Memory B cell (primary cell): ENCODE measurements around the gene SLC16A3.

Experiments
- ATAC-seq: fragments of 150-1000 bp; cut with Tn5 transposase; 2 replicates; pipeline ENCODE4 v1.10.0; 2021; ENCODE audit warnings: low read depth, mild to moderate bottlenecking, moderate library complexity
- DNase-seq, 2 donors: peaks; one replicate each; pipeline ENCODE4 v3.0.0; 2022; ENCODE audit warnings: low spot score in 2 of 2
- H3K27ac Mint-ChIP-seq: one replicate; pipeline ENCODE4 v1.8.0; 2022; ENCODE audit warnings: mild to moderate bottlenecking, moderate library complexity, mixed read lengths
- H3K27me3 Mint-ChIP-seq: one replicate; pipeline ENCODE4 v1.8.0; 2022; ENCODE audit warnings: mixed read lengths
- H3K36me3 Mint-ChIP-seq: one replicate; pipeline ENCODE4 v1.8.0; 2022; ENCODE audit warnings: mild to moderate bottlenecking, mixed read lengths
- H3K4me1 Mint-ChIP-seq: one replicate; pipeline ENCODE4 v1.8.0; 2022; ENCODE audit warnings: mixed read lengths
- H3K4me3 Mint-ChIP-seq: one replicate; pipeline ENCODE4 v1.8.0; 2022; ENCODE audit warnings: mild to moderate bottlenecking, moderate library complexity, mixed read lengths
- H3K9me3 Mint-ChIP-seq: one replicate; pipeline ENCODE4 v1.8.0; 2022; ENCODE audit warnings: mixed read lengths

The SLC16A3 gene

GRCh38 chr17:82232876-82233785 lies 4.3 kb downstream of the SLC16A3 start:
- no peaks in the 10 kb centered on the region for H3K9me3 Mint-ChIP-seq

DNA sequence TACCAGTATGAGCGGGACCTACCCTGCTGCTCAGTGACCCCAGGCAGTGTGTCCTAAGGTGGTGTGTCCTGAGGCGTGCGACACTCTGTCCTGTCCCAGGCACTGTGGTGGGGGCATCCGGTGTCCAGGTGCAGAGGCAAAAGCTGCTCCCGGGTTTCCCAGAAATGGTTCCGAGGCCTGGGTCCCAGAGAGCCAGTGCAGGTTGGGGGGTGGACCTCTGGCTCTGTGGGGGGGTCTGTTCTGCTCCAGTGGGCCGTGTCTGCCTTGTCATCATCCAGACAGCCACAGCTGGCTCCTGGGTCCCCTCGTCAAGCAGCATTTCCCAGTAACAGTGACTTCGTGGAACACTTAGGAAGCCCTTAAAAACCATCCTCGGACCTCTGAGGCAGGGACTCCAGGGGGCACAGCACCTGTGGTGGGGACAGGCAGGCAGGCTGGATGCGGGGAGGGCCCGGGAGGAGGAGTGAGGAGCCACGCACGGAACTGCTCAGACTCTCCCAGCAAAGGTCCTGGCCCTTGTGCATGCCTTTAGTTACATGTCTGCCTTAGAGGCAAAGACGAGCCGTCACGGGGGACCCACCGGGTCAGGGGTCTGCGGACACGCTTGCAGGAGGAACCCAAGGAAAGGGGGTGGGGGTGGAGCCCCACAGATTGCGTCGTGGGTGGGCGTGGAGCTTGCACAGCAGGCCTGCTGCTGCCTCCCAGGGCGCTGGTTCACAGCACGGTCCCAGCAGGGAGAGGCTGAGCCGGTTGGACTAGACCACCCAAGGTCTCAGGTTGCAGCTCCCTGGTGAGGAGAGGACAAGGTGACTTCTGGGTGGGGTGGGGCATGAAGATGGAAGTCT lies 5.6 kb downstream of the SLC16A3 start:
- peak overlapping the region; percentile 79 for H3K4me3 Mint-ChIP-seq
- no peaks in the 10 kb centered on the region for H3K9me3 Mint-ChIP-seq
- peak overlapping the region; percentile 63 for H3K27ac Mint-ChIP-seq
- peaks cover 23% of the 10 kb centered on the region for H3K4me1 Mint-ChIP-seq
- DNase-seq: no peak
- peaks cover 4% of the 10 kb centered on the region for H3K36me3 Mint-ChIP-seq
- no peaks in the 10 kb centered on the region for H3K27me3 Mint-ChIP-seq
- no peak for ATAC-seq

More at GRCh38 chr17:82232876-82233785, 4.3 kb downstream of the SLC16A3 start:
- Mint-ChIP-seq H3K27me3 (no peaks in the 10 kb centered on the region), H3K36me3 (peaks cover 2% of the 10 kb centered on the region), H3K4me3 (peak overlapping the region; percentile 79), H3K27ac (peak overlapping the region; percentile 41), H3K4me1 (peaks cover 15% of the 10 kb centered on the region)
- DNase-seq: no peak
- ATAC-seq: no peak

DNA sequence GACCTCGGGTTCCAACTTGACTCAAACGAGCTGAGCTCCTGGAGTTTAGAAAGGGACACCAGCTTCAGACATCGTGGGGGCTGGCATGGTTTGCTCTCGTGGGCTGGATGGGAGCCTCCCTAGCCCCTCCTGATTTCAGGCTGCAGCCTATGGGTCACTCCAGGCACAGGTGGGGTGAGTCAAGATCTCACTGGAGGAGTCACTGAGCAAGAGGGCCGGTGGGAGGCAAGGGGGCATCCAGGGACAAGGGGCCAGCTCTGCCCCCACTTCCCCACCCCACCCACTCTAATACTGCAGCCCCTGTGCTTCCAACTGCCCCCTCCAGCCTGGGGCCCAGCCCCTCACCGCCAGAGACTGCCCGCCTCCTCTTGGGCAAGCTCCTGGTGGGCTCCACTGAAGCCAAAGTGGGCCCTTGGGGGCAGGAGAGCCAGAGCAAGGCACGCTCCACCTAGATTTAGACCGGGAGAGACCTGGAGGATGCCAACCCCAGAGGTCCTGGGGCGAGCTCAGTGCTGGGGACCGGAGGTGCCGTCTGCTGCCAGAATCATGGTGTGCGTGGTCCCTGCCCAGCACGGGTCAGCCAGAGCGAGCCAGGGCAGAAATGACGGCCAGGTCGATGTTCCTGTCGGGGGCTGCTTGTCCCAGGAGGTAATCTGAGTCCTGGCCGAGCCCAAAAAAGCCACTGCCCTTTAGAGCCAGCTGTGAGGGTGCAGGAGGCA lies 6.4 kb downstream of the SLC16A3 start:
- Mint-ChIP-seq H3K36me3 (peaks cover 4% of the 10 kb centered on the region), H3K4me3 (no peak overlapping the region), H3K27ac (no peak overlapping the region), H3K9me3 (no peaks in the 10 kb centered on the region), H3K4me1 (peaks cover 25% of the 10 kb centered on the region), H3K27me3 (no peaks in the 10 kb centered on the region)
- ATAC-seq: no peak
- no peak for DNase-seq

DNA sequence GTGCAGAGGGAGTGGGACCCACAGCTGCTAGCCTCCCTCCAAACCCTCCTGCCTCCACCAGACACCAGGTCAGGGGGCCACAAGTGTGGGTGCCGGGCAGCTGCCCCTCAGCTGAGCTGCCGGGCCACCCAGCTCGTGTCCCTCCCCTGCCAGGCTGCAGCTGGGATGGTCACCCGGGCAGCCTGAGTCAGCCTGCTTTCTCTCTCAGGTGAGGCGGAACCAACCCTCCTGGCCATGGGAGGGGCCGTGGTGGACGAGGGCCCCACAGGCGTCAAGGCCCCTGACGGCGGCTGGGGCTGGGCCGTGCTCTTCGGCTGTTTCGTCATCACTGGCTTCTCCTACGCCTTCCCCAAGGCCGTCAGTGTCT lies 6.9 kb downstream of the SLC16A3 start:
- H3K4me3 Mint-ChIP-seq: no peak overlapping the region
- H3K9me3 Mint-ChIP-seq: no peaks in the 10 kb centered on the region
- peaks cover 29% of the 10 kb centered on the region for H3K4me1 Mint-ChIP-seq
- H3K27me3 Mint-ChIP-seq: no peaks in the 10 kb centered on the region
- DNase-seq: no peak
- H3K27ac Mint-ChIP-seq: peak overlapping the region; percentile 69
- ATAC-seq: no peak
- H3K36me3 Mint-ChIP-seq: peaks cover 4% of the 10 kb centered on the region

DNA sequence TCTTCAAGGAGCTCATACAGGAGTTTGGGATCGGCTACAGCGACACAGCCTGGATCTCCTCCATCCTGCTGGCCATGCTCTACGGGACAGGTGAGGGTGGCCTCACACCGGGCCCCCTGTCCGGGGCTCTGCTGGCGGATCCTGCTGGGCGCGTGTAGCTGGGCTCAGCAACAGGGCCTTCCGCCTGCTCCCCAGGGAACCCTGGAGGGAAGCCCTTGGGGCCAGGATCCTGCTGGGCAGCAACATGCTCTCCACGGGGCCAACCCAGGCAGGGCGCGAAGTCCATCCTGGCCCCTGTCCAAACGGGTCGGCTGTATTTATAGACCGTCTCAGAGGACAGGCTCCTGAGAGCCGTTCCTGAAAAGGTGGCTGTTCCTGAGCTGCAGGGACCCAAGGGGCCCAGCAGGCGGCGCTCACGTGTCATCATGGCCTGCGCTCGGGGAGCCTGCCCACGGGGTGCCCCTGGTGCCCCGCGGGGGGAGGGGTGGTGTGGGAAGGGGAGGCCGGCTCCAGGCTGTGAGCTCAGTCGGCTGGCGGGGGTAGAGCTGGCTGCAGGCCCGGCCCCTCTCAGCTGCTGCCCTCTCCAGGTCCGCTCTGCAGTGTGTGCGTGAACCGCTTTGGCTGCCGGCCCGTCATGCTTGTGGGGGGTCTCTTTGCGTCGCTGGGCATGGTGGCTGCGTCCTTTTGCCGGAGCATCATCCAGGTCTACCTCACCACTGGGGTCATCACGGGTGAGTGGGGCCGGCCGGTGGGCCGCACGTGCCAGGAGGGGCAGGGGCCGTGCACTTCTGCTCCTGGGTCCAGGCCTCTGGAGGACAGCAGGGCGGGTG lies 7.5 kb downstream of the SLC16A3 start:
- H3K9me3 Mint-ChIP-seq: no peaks in the 10 kb centered on the region
- H3K4me3 Mint-ChIP-seq: no peak overlapping the region
- H3K27me3 Mint-ChIP-seq: no peaks in the 10 kb centered on the region
- peak; percentile 45 for ATAC-seq
- DNase-seq: peak; percentile 70 to 71
- H3K4me1 Mint-ChIP-seq: peaks cover 30% of the 10 kb centered on the region
- H3K36me3 Mint-ChIP-seq: peaks cover 4% of the 10 kb centered on the region
- peak overlapping the region; percentile 69 for H3K27ac Mint-ChIP-seq

GRCh38 chr17:82237083-82237745 lies 8.4 kb downstream of the SLC16A3 start:
- Mint-ChIP-seq H3K36me3 (peaks cover 4% of the 10 kb centered on the region), H3K27me3 (no peaks in the 10 kb centered on the region), H3K4me1 (peaks cover 38% of the 10 kb centered on the region), H3K4me3 (no peak overlapping the region), H3K27ac (no peak overlapping the region), H3K9me3 (no peaks in the 10 kb centered on the region)
- DNase-seq: no peak
- ATAC-seq: no peak

DNA sequence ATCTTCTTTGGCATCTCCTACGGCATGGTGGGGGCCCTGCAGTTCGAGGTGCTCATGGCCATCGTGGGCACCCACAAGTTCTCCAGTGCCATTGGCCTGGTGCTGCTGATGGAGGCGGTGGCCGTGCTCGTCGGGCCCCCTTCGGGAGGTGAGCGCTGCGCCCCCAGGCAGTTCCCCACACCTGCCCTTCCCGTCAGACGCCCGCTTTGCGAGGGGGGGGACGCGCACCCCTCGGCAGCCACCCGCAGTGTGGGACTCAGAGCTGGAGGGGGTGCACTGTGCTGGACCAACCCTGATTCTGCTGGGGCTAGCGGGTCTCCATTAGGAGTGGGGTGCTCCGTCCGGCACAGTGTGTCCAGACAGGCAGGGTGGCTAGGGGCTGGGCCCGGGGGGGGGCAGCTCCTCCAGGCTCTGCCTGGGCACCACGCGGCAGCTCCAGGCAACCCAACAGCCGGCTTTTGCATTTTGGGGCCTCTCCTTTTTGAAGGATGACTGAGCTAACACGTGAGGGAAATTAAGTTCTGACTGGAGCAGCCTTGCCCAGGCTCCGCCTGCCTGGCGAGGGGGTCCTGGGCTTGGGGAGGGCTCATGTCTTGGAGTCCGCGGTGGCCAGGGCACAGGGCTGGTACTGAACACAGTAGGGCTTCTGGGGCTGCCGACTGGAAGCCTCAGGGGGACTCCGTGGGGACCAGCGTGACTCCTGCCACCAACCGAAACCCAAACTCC lies 9.1 kb downstream of the SLC16A3 start:
- no peak overlapping the region for H3K4me3 Mint-ChIP-seq
- peaks cover 8% of the 10 kb centered on the region for H3K36me3 Mint-ChIP-seq
- no peak overlapping the region for H3K27ac Mint-ChIP-seq
- H3K4me1 Mint-ChIP-seq: peaks cover 44% of the 10 kb centered on the region
- DNase-seq (no peak), ATAC-seq (no peak)
- H3K27me3 Mint-ChIP-seq: no peaks in the 10 kb centered on the region
- H3K9me3 Mint-ChIP-seq: no peaks in the 10 kb centered on the region

DNA sequence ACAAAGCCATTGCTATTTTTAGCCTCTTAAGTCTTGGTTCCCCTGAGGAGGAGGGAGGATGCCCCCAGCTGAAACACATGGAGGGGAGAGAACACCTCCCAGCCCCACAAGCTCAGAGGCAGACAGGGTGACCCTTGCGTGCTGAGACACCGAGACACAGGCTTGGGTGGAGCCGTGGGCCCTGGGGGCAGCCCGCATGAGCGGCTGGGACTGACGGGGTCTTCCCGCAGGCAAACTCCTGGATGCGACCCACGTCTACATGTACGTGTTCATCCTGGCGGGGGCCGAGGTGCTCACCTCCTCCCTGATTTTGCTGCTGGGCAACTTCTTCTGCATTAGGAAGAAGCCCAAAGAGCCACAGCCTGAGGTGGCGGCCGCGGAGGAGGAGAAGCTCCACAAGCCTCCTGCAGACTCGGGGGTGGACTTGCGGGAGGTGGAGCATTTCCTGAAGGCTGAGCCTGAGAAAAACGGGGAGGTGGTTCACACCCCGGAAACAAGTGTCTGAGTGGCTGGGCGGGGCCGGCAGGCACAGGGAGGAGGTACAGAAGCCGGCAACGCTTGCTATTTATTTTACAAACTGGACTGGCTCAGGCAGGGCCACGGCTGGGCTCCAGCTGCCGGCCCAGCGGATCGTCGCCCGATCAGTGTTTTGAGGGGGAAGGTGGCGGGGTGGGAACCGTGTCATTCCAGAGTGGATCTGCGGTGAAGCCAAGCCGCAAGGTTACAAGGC lies 9.8 kb downstream of the SLC16A3 start:
- DNase-seq (no peak), ATAC-seq (peak; percentile 30)
- H3K27ac Mint-ChIP-seq: peak overlapping the region; percentile 56
- H3K27me3 Mint-ChIP-seq: no peaks in the 10 kb centered on the region
- H3K36me3 Mint-ChIP-seq: peaks cover 8% of the 10 kb centered on the region
- peaks cover 40% of the 10 kb centered on the region for H3K4me1 Mint-ChIP-seq
- H3K4me3 Mint-ChIP-seq: peak overlapping the region; percentile 81
- no peaks in the 10 kb centered on the region for H3K9me3 Mint-ChIP-seq

- H3K9me3 Mint-ChIP-seq: no peaks in the 10 kb centered on the region
- peak overlapping the region; percentile 45 for H3K27ac Mint-ChIP-seq
- no peak for DNase-seq
- peaks cover 35% of the 10 kb centered on the region for H3K4me1 Mint-ChIP-seq
- no peaks in the 10 kb centered on the region for H3K27me3 Mint-ChIP-seq
- peaks cover 14% of the 10 kb centered on the region for H3K36me3 Mint-ChIP-seq
- no peak for ATAC-seq
- H3K4me3 Mint-ChIP-seq: no peak overlapping the region
Observed at GRCh38 chr17:82239401-82239925, 10.6 kb downstream of the SLC16A3 start.

DNA sequence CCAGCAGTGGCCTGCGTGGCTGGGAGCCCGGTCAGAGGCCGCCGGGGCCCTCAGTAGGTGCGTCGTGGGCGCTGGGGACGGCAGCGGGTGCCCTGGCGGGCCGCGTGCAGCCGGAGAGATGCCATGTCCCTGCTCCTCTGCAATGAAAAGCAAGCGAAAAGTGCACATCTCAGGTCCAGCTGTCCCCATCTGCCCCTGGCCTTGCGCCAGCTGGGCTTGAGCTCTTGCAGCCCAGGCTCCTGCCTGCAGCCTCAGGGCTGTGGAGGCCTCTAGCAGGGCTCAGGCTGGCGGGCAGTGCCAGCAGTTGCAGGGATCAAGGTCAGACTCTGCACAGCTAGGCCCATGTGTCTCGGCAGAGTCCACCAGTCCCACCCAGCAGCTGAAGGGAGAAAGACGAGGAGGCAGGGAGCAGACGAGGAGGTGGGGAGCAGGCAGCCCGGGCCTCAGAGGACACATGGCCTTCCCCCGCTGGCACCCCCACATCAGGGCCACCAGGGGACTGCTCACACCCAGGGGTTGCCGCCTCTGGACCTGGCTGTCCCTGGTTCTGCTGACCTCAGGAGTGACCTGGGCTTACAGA lies 11.2 kb downstream of the SLC16A3 start:
- Mint-ChIP-seq H3K27ac (peak overlapping the region; percentile 82), H3K4me3 (no peak overlapping the region), H3K36me3 (peaks cover 20% of the 10 kb centered on the region), H3K9me3 (no peaks in the 10 kb centered on the region), H3K4me1 (peaks cover 32% of the 10 kb centered on the region), H3K27me3 (no peaks in the 10 kb centered on the region)
- no peak for DNase-seq
- ATAC-seq: no peak

- H3K27ac Mint-ChIP-seq: peak overlapping the region; percentile 82
- ATAC-seq: no peak
Observed at GRCh38 chr17:82240506-82241182, 11.8 kb downstream of the SLC16A3 start.

More at GRCh38 chr17:82240506-82241182, 11.8 kb downstream of the SLC16A3 start:
- no peak for DNase-seq
- Mint-ChIP-seq H3K4me3 (peak overlapping the region; percentile 21), H3K9me3 (no peaks in the 10 kb centered on the region), H3K4me1 (peaks cover 32% of the 10 kb centered on the region), H3K27me3 (no peaks in the 10 kb centered on the region), H3K36me3 (peaks cover 23% of the 10 kb centered on the region)
